HL-60 (cell line): ENCODE results near the gene DNAJC25.

Source experiments
- GABPA ChIP-seq: IDR thresholded peaks from 2 replicates; pipeline ENCODE4 v1.6.1; 2012; ENCODE audit warnings: low read depth
- POLR2AphosphoS5 ChIP-seq: IDR thresholded peaks from 2 replicates; pipeline ENCODE4 v1.6.1; 2012; ENCODE audit warnings: low read depth
- REST ChIP-seq: IDR thresholded peaks from 2 replicates; pipeline ENCODE4 v1.6.1; 2012; ENCODE audit warnings: low read depth; ENCODE audit not compliant: insufficient replicate concordance
- TF ChIP-seq, protein P1 (sequence below): IDR thresholded peaks from one replicate; pipeline ENCODE4 v1.5.1; 2011; ENCODE audit warnings: low read length, control low read depth, inconsistent platforms; ENCODE audit not compliant: insufficient read depth

DNA sequence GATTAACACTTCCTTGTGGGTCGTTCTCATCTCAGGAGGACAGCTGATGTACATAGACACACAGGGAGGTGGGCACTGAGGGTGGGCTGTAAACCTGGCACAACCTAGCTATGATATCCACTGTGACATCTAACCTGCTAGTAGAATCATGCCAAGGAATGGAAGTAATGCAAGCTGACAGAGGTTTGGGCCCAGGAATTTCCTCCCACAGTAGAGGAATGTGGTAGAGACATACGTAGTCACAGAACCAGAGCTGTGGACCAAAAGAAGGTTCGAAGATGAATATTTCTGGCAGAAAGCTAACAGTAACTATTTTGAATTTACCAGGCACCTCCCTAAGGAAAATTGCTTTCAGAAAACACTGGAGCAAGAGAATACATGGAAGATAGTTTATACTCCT, 15.2 kb upstream of the DNAJC25 start:
- TF ChIP-seq, protein P1, sequence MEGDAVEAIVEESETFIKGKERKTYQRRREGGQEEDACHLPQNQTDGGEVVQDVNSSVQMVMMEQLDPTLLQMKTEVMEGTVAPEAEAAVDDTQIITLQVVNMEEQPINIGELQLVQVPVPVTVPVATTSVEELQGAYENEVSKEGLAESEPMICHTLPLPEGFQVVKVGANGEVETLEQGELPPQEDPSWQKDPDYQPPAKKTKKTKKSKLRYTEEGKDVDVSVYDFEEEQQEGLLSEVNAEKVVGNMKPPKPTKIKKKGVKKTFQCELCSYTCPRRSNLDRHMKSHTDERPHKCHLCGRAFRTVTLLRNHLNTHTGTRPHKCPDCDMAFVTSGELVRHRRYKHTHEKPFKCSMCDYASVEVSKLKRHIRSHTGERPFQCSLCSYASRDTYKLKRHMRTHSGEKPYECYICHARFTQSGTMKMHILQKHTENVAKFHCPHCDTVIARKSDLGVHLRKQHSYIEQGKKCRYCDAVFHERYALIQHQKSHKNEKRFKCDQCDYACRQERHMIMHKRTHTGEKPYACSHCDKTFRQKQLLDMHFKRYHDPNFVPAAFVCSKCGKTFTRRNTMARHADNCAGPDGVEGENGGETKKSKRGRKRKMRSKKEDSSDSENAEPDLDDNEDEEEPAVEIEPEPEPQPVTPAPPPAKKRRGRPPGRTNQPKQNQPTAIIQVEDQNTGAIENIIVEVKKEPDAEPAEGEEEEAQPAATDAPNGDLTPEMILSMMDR, result no peak
- TF ChIP-seq GABPA, result no peak
- TF ChIP-seq POLR2AphosphoS5, result no peak
- TF ChIP-seq REST, result no peak
